CD14-positive monocyte (primary cell): ENCODE data around the gene AKAP12. TPM values are rescaled to one million over a fixed set of nuclear protein-coding genes. Genes with fewer than 3 reads are reported as not detected.

Experiments used
- DNase-seq, 3 donors: peaks; one replicate each; pipeline ENCODE4 v3.0.0-alpha.2; 2011 to 2022
- H2AFZ ChIP-seq: 2 replicates; pipeline ENCODE4 v1.6.0; 2012; ENCODE audit warnings: mild to moderate bottlenecking, low read depth, low read length, inconsistent platforms; ENCODE audit not compliant: insufficient read depth, poor library complexity, severe bottlenecking
- H3K27ac ChIP-seq, 2 donors: 1 replicate in 1 of 2; 2 replicates in 1 of 2; pipeline ENCODE4 v1.5.1; 2012 to 2013; ENCODE audit warnings: low read length in 2 of 2, control low read depth in 1 of 2, inconsistent platforms in 1 of 2, low read depth in 1 of 2, mild to moderate bottlenecking in 1 of 2
- H3K27me3 ChIP-seq, 2 donors: one replicate each; pipeline versions ENCODE4 v1.6.0 to v1.6.1; 2011 to 2013; ENCODE audit warnings: low read length in 2 of 2; ENCODE audit not compliant: control insufficient read depth in 2 of 2, insufficient read depth in 2 of 2
- H3K36me3 ChIP-seq, 2 donors: replicated peaks in 1 of 2; 1 replicate in 1 of 2; 2 replicates in 1 of 2; pipeline versions ENCODE4 v1.5.1 to v1.6.1; 2012 to 2013; ENCODE audit warnings: low read length in 2 of 2, control low read depth in 1 of 2, inconsistent platforms in 1 of 2, mild to moderate bottlenecking in 1 of 2; ENCODE audit not compliant: insufficient read depth in 2 of 2, control insufficient read depth in 1 of 2
- H3K4me1 ChIP-seq, 2 donors: 1 replicate in 1 of 2; 2 replicates in 1 of 2; pipeline versions ENCODE4 v1.5.1 to v1.6.1; 2012 to 2013; ENCODE audit warnings: low read length in 2 of 2, control low read depth in 1 of 2, inconsistent platforms in 1 of 2, mild to moderate bottlenecking in 1 of 2, moderate library complexity in 1 of 2; ENCODE audit not compliant: insufficient read depth in 2 of 2, control insufficient read depth in 1 of 2
- H3K4me2 ChIP-seq: replicated peaks from 2 replicates; pipeline ENCODE3; 2012; ENCODE audit warnings: low read length, moderate library complexity, mild to moderate bottlenecking; ENCODE audit not compliant: poor library complexity, severe bottlenecking; ENCODE audit errors: extremely low read depth
- H3K4me3 ChIP-seq, 3 experiments: fragments of 200-600 bp in 1 of 3; sonication (generic) in 1 of 3; replicated peaks in 1 of 3; 1 replicate in 2 of 3; 2 replicates in 1 of 3; pipeline ENCODE4 v1.5.1; 2011 to 2013; ENCODE audit warnings: low read length in 3 of 3, mild to moderate bottlenecking in 3 of 3, control low read depth in 2 of 3, low read depth in 2 of 3, inconsistent platforms in 1 of 3, moderate library complexity in 1 of 3
- H3K79me2 ChIP-seq: 2 replicates; pipeline ENCODE4 v1.6.0; 2012; ENCODE audit warnings: mild to moderate bottlenecking, control low read depth, inconsistent platforms, low read length, moderate library complexity; ENCODE audit not compliant: insufficient read depth
- H3K9ac ChIP-seq: 2 replicates; pipeline ENCODE4 v1.6.0; 2017; ENCODE audit warnings: low read length, mild to moderate bottlenecking; ENCODE audit not compliant: insufficient read depth, poor library complexity, severe bottlenecking
- H3K9me3 ChIP-seq, 2 donors: replicated peaks in 1 of 2; 1 replicate in 1 of 2; 2 replicates in 1 of 2; pipeline versions ENCODE4 v1.5.1 to v1.6.1; 2012 to 2013; ENCODE audit warnings: low read length in 2 of 2, control low read depth in 1 of 2; ENCODE audit not compliant: control insufficient read depth in 1 of 2, insufficient read depth in 1 of 2
- H4K20me1 ChIP-seq: 2 replicates; pipeline ENCODE4 v1.6.0; 2012; ENCODE audit warnings: mild to moderate bottlenecking, low read length, control low read depth, moderate library complexity; ENCODE audit not compliant: insufficient read depth
- H3K27ac Mint-ChIP-seq, 7 donors: one replicate each; pipeline ENCODE4 v1.8.0; 2020; ENCODE audit warnings: mild to moderate bottlenecking in 7 of 7, mixed read lengths in 7 of 7, moderate library complexity in 6 of 7, inconsistent platforms in 2 of 7
- H3K27me3 Mint-ChIP-seq, 3 donors: one replicate each; pipeline ENCODE4 v1.8.0; 2021 to 2022; ENCODE audit warnings: low read depth in 3 of 3, mild to moderate bottlenecking in 3 of 3, mixed read lengths in 3 of 3, moderate library complexity in 3 of 3, inconsistent platforms in 1 of 3
- H3K36me3 Mint-ChIP-seq, 2 donors: one replicate each; pipeline ENCODE4 v1.8.0; 2020; ENCODE audit warnings: mixed read lengths in 2 of 2, inconsistent platforms in 1 of 2, mild to moderate bottlenecking in 1 of 2
- H3K4me1 Mint-ChIP-seq: one replicate; pipeline ENCODE4 v1.8.0; 2020; ENCODE audit warnings: mild to moderate bottlenecking, mixed read lengths
- H3K4me3 Mint-ChIP-seq, 2 donors: one replicate each; pipeline ENCODE4 v1.8.0; 2020; ENCODE audit warnings: mild to moderate bottlenecking in 2 of 2, mixed read lengths in 2 of 2, moderate library complexity in 1 of 2
- H3K9me3 Mint-ChIP-seq, 7 donors: one replicate each; pipeline ENCODE4 v1.8.0; 2020 to 2022; ENCODE audit warnings: mixed read lengths in 7 of 7, mild to moderate bottlenecking in 6 of 7, moderate library complexity in 6 of 7, inconsistent platforms in 2 of 7
- CTCF ChIP-seq: fragments of 200-600 bp; IDR thresholded peaks from one replicate; pipeline ENCODE4 v1.8.0; 2022; ENCODE audit warnings: antibody characterized with exemption, mild to moderate bottlenecking
- WGBS: methylation state at CpG from one replicate; pipeline ENCODE4 v1.1.5; 2013; ENCODE audit warnings: missing lambda C conversion rate; ENCODE audit not compliant: insufficient coverage; 5-methylcytosine and 5-hydroxymethylcytosine counted together
- intact Hi-C, 2 donors: fragments of 100-400 bp; cut with micrococcal nuclease; formaldehyde crosslinking; loops; one replicate each; pipeline versions ENCODE4 v1.15.0 to v1.15.1; 2023
- polyA plus RNA-seq, 3 donors: library from polyadenylated mRNA; depleted of rRNA in 1 of 3; unstranded in 2 of 3; stranded (reverse) in 1 of 3; fragments of 300-500 nt in 2 of 3; fragments of >200 nt in 1 of 3; fragmentation: Illumina TruSeq in 2 of 3; gene quantifications; 1 replicate in 2 of 3; 2 replicates in 1 of 3; pipeline ENCODE4 v1.2.3, GENCODE V29; 2012 to 2021

AKAP12 gene
- polyA plus RNA-seq, 3 donors, result 0.01 TPM; not detected in 2

DNA sequence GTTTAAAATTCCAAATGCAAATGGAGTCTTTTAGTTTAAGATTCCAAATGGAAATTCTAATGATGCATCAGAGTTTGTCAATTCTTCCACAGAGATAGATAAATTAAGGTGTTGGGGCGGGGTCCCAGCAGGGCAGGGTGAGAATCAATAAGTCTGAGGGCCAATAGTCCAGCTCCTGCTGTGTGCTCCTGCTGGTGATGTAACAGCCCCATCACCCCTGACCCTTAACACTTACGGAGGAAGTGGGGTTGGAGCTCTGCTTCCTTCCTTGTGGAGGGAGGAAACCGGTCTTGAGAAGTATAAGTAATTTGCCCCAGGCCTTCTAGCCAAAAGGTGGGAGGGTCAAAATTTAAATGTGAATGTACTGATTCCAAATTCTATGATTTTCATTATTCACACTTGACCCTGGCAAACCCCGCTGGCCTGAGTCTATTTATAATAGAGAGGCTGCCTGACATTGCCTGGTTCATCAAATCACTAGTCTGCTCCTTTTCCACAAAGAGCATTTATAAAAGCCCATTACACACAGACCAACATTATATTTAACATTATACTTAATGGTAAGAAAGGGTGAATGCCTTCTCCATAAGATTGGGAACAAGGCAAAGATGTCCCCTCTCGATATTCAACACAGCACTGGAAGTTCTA lies 134.4 kb downstream of the AKAP12 start:
- peak overlapping the region in 1 of 2 donors; percentile 60 for H3K27ac ChIP-seq
- peaks cover 41% of the 10 kb centered on the region for H3K4me1 Mint-ChIP-seq
- H3K9me3 ChIP-seq, result no peaks in the 10 kb centered on the region
- peak overlapping the region in 1 of 2 donors; percentile 30 for H3K4me3 Mint-ChIP-seq
- H3K27me3 Mint-ChIP-seq, result no peaks in the 10 kb centered on the region
- peaks cover 13 to 19% of the 10 kb centered on the region in 2 donors for H3K4me1 ChIP-seq
- peaks cover 60% of the 10 kb centered on the region for H3K79me2 ChIP-seq
- intact Hi-C loops, result no loop called here
- no peaks in the 10 kb centered on the region for H3K27me3 ChIP-seq
- peak overlapping the region; percentile 48 for H3K4me2 ChIP-seq
- no CpG with 5 or more reads among the region's 5 CpGs for WGBS
- no peak overlapping the region for H2AFZ ChIP-seq
- DNase-seq, result peak; percentile 40 to 66 (median 51)
- no peaks in the 10 kb centered on the region for H3K9me3 Mint-ChIP-seq
- H3K36me3 ChIP-seq, result peaks cover 23 to 42% of the 10 kb centered on the region in 2 donors
- peaks cover 27 to 38% of the 10 kb centered on the region in 2 donors for H3K36me3 Mint-ChIP-seq
- H4K20me1 ChIP-seq, result no peaks in the 10 kb centered on the region
- H3K4me3 ChIP-seq, result peak overlapping the region in 1 of 3 experiments; percentile 38
- peak overlapping the region; percentile 43 to 85 (median 62) for H3K27ac Mint-ChIP-seq
- TF ChIP-seq CTCF, result no peak
- H3K9ac ChIP-seq, result no peak overlapping the region

GRCh38 chr6:151375833-151376232 lies 136.1 kb downstream of the AKAP12 start:
- H3K27ac Mint-ChIP-seq, result peak overlapping the region in 2 of 7 donors; percentile 10 to 63
- no peak for TF ChIP-seq CTCF
- no CpG with 5 or more reads among the region's 2 CpGs for WGBS

More at GRCh38 chr6:151375833-151376232, 136.1 kb downstream of the AKAP12 start:
- H3K9ac ChIP-seq, result no peak overlapping the region
- H3K4me3 ChIP-seq, result no peak overlapping the region
- H3K4me2 ChIP-seq, result no peak overlapping the region
- DNase-seq, result no peak
- no peaks in the 10 kb centered on the region for H3K27me3 Mint-ChIP-seq
- H3K79me2 ChIP-seq, result peaks cover 68% of the 10 kb centered on the region
- peaks cover 0 to 1% (median 0%) of the 10 kb centered on the region in 7 donors for H3K9me3 Mint-ChIP-seq
- H4K20me1 ChIP-seq, result no peaks in the 10 kb centered on the region
- no peak overlapping the region for H2AFZ ChIP-seq
- H3K4me1 Mint-ChIP-seq, result peaks cover 55% of the 10 kb centered on the region
- peaks cover 23 to 27% of the 10 kb centered on the region in 2 donors for H3K36me3 Mint-ChIP-seq
- H3K36me3 ChIP-seq, result peaks cover 16 to 26% of the 10 kb centered on the region in 2 donors
- intact Hi-C loops, result no loop called here
- H3K4me1 ChIP-seq, result peaks cover 30 to 36% of the 10 kb centered on the region in 2 donors
- no peak overlapping the region for H3K27ac ChIP-seq
- H3K9me3 ChIP-seq, result no peaks in the 10 kb centered on the region
- no peaks in the 10 kb centered on the region for H3K27me3 ChIP-seq
- H3K4me3 Mint-ChIP-seq, result no peak overlapping the region
